Activated CD4-positive, alpha-beta T cell treated with anti-CD3 and anti-CD28 coated beads, Interleukin-2, amount 10 ng/mL, durations not matched to agents 24 days and 14 days (primary cell): Measurements from ENCODE around the gene UXT. TPM values are rescaled to one million over a fixed set of nuclear protein-coding genes. Genes with fewer than 3 reads are reported as not detected.

ENCODE experiments used
- DNase-seq: peaks from one replicate; pipeline ENCODE4 v3.0.0; 2022
- H3K27ac Mint-ChIP-seq: one replicate; pipeline ENCODE4 v1.8.0; 2022; ENCODE audit warnings: mild to moderate bottlenecking, mixed read lengths
- H3K27me3 Mint-ChIP-seq: one replicate; pipeline ENCODE4 v1.8.0; 2022; ENCODE audit warnings: mixed read lengths
- H3K36me3 Mint-ChIP-seq: one replicate; pipeline ENCODE4 v1.8.0; 2022; ENCODE audit warnings: low read depth, mild to moderate bottlenecking, mixed read lengths
- H3K4me1 Mint-ChIP-seq: one replicate; pipeline ENCODE4 v1.8.0; 2021; ENCODE audit warnings: mixed read lengths
- H3K4me3 Mint-ChIP-seq: one replicate; pipeline ENCODE4 v1.8.0; 2022; ENCODE audit warnings: mild to moderate bottlenecking, moderate library complexity, mixed read lengths
- H3K9me3 Mint-ChIP-seq: one replicate; pipeline ENCODE4 v1.8.0; 2021; ENCODE audit warnings: mixed read lengths
- intact Hi-C: fragments of 100-400 bp; cut with micrococcal nuclease; formaldehyde crosslinking; loops from one replicate; pipeline ENCODE4 v1.15.1; 2023
- total RNA-seq: library from RNA; stranded (reverse); gene quantifications from 2 replicates; pipeline ENCODE4 v1.2.3, GENCODE V29; 2022

UXT gene
- total RNA-seq, 1 donor from 2014 or later = 194 TPM

DNA sequence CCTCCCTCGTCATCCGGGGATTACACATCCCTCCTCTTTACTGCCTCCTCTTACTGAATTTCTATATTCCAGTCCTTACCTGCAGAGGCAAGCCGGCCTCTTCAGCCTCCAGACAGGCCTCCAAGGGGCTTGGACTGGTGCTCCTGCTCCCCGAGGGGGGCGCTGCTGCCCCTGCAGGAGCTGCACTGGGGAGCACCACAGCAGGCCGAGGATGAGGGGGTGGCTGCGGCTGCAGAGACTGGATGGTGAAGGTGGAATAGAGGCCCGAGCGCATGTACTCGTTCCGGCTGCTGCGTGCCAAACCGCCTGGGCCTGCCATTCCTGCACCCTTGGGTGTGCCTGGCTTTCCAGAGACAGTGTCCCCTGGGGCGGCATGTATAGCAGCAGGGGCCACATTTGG lies 20.2 kb downstream of the UXT start:
- H3K4me3 Mint-ChIP-seq = peak overlapping the region; percentile 66
- peaks cover 58% of the 10 kb centered on the region for H3K36me3 Mint-ChIP-seq
- DNase-seq = no peak
- no peaks in the 10 kb centered on the region for H3K9me3 Mint-ChIP-seq
- H3K27me3 Mint-ChIP-seq = no peaks in the 10 kb centered on the region
- H3K4me1 Mint-ChIP-seq = peaks cover 23% of the 10 kb centered on the region
- no peak overlapping the region for H3K27ac Mint-ChIP-seq
- intact Hi-C loops = loop anchor here (5.0 kb wide), 1 partner anchor 57 kb away; the partner anchor contains the start of gene TIMP1

DNA sequence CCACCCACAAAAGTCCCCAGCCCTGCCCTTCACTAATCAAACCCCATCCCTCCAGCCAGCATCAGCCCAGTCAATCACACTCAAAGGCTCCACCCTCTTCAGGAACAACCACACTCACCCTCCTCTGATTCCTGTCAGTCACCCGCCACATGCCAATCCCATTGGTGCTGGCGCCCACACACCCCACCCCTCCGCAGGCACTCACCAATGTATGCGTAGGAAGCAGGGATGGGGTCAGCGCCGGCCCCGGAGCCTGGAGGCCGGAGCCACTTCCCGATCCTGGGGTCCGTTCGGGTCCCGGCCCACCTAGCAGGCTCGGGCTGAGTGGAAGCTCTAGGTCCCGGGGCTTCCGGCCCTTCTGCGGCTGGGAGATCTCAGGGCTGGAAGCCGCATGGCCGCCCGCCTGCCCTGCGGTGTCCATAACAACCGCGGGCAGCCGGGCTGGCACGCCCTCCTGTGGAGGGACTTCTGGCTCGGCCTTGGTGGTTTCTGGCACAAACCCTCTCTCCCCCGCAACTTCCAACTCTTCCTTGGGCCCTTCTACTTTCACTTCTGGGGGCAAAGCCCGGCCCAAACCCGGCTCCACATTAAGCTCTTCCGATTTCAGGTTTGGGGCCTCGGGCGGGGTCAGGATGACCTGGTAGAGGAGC lies 21.3 kb downstream of the UXT start:
- Mint-ChIP-seq H3K4me1 (peaks cover 21% of the 10 kb centered on the region), H3K36me3 (peaks cover 58% of the 10 kb centered on the region), H3K4me3 (peak overlapping the region; percentile 66), H3K9me3 (no peaks in the 10 kb centered on the region), H3K27ac (peak overlapping the region; percentile 17), H3K27me3 (no peaks in the 10 kb centered on the region)
- intact Hi-C loops = loop anchor here (2.0 to 5.0 kb wide), 2 partner anchors 13 to 55 kb away; partner anchors contain the start of genes ELK1 and TIMP1
- DNase-seq = peak; percentile 76

DNA sequence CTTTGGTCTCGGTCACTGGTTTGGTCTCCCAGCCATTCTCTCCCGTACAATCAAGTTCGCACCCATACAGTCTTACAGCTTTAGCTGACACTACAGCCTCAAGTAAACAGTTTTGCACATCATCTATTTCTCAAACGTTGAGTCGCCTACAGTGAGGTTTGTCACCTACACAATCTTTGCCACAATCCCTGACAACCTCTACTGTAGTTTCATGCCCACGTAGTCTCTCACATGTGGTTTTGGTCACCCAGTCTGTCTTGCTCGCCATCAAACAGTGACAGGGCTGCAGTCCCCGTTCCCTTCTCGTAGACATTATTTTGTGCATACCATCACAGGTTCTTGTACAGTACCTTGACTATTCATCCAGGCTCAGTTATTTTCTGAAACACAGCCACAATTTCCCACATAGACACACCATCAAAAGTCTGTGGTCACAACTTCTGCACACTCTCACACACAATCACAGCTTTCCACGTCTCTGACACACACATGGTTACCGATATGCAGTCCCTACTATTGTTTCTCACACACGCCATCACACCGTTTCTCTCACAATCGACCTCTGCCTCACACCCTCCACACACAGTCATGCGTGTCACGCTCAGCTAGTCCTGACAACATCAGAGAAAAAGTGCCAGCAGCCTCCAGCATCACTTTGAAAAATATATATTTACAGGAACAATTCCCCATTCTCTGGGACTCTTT lies 24.0 kb downstream of the UXT start:
- Mint-ChIP-seq H3K27me3 (no peaks in the 10 kb centered on the region), H3K9me3 (no peaks in the 10 kb centered on the region), H3K4me1 (peaks cover 24% of the 10 kb centered on the region), H3K36me3 (peaks cover 41% of the 10 kb centered on the region), H3K4me3 (no peak overlapping the region), H3K27ac (no peak overlapping the region)
- DNase-seq = no peak
- intact Hi-C loops = loop anchor here (5.0 kb wide), 1 partner anchor 53 kb away; the partner anchor contains the start of gene TIMP1

DNA sequence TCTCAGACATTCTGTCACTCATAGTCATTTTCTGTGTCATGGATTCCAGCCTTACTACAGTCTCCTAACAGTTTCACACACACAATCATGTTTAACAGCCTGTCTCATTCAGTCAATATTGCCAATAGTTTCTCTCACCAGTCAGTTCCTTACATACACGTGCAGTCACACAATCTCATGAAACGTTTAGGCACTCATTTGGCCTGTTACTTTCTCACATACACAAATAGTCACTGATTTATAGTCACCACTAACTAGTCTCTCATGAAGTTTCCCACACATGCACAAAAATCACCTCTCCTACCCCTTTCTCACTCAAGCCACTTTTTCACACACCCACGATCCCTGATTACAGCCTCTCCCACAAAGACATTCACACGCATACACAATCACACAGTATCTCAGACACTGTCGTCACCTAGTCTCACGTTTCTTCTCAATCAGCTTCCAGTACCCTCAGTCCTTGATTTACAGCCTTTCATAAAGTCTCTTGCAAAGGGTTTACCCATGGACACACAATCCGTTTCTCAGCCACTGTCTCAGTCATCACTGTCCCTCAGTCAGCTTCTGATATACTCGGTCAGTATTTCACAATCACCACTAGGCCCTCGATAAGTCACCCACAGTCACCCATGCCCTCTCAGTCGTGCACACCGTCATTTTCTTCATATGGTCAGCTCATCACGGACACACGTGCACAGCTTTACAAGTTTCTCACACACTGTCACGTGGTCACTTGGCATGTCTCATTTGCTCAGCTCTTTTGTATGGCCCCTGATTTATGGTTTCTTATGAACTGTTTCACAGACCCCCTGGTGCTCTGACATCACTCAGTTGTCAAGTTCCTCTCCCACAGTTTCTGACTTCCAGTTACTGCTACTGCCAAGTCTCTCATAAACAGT lies 25.0 kb downstream of the UXT start:
- Mint-ChIP-seq H3K9me3 (no peaks in the 10 kb centered on the region), H3K4me3 (no peak overlapping the region), H3K4me1 (peaks cover 29% of the 10 kb centered on the region), H3K27ac (no peak overlapping the region), H3K36me3 (peaks cover 30% of the 10 kb centered on the region), H3K27me3 (no peaks in the 10 kb centered on the region)
- no peak for DNase-seq
- intact Hi-C loops = no loop called here

DNA sequence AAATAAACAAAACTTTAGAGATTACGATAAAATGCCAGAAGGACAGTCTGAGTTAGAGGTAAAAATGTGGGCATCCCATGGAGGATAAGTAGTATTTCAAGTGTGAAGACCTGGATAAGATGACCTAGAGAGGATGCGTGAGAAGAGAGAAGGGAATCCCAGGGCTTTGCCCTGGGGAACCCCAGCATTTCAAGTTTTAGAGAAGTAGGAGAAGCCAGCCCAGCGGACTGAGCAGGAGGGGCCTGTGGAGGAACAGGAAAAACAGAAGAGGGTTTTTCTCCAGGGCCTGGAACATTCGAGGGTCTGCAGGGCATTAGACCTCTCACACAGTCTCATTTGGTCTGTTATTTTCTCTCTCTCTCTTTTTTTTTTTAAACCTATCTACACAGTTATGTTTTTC lies 26.3 kb downstream of the UXT start:
- Mint-ChIP-seq H3K4me1 (peaks cover 26% of the 10 kb centered on the region), H3K36me3 (peaks cover 21% of the 10 kb centered on the region), H3K9me3 (no peaks in the 10 kb centered on the region), H3K27ac (no peak overlapping the region), H3K4me3 (no peak overlapping the region), H3K27me3 (no peaks in the 10 kb centered on the region)
- intact Hi-C loops = no loop called here
- no peak for DNase-seq

DNA sequence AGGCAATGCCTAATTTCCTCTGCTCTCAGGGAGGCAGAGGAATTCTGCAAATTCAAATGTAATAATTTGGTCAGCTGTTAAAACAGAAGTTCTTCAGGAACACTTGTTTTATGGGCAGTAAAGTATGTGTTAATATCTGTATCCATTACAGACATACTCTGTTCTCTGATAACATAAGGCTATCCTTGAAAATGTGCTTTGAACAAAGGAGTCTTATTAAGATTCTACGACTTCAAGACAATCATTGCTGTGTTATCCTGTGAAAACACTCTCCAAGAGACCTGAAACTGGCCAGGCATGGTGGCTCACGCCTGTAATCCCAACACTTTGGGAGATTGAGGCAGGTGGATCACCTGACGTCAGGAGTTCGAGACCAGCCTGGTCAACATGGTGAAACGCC lies 27.3 kb downstream of the UXT start:
- no peak overlapping the region for H3K4me3 Mint-ChIP-seq
- H3K36me3 Mint-ChIP-seq = peaks cover 15% of the 10 kb centered on the region
- DNase-seq = no peak
- intact Hi-C loops = no loop called here
- no peak overlapping the region for H3K27ac Mint-ChIP-seq
- H3K4me1 Mint-ChIP-seq = peaks cover 20% of the 10 kb centered on the region
- no peaks in the 10 kb centered on the region for H3K27me3 Mint-ChIP-seq
- H3K9me3 Mint-ChIP-seq = no peaks in the 10 kb centered on the region

DNA sequence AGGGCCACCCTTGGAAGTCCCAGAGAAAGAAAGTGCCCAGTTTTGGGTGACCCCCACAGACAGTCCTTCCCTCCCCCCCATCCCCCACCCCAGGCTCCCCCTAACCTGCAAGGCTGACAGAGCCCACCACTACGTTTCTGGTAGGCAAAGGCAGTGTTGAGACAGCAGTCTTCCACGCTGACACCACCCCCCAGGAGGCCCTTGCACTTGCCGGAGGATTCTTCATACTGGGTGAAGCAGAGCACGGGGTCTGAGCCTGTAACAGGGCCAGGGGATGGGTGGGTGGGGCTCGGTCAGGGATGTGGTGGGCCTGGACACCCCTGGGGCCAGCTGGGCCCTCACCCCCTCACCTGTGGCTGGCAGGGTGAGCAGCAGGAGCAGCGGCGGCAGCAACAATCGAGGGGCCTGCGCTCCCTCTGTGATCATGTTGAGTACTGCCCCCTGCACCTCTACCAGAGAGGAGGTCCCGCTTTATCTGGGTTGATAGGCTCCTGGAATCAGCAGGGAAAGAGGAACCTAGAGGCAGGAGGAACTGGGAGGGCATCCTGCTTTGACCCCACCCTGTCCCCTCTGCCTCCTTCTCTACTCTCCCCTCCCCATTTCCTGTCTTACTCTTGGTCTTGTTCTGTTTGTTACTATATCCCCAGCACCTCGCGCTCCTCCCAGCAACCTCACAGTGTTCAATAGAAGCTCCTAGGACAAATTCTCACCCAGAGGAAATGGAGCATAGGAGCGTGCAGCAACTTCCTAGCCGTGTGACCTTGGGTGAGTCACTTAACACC lies 29.4 kb downstream of the UXT start, which contains the start of gene CFP:
Gene CFP, minus strand, starts transcription at position 512 of the 782 bp plus-strand sequence. Its CDS starts 86 bp downstream, at position 426.
- peaks cover 22% of the 10 kb centered on the region for H3K4me1 Mint-ChIP-seq
- peak within 1 kb of the TSS; percentile 84 for H3K27ac Mint-ChIP-seq
- no peaks in the 10 kb centered on the region for H3K9me3 Mint-ChIP-seq
- peak; percentile 67 for DNase-seq
- no peaks in the 10 kb centered on the region for H3K27me3 Mint-ChIP-seq
- intact Hi-C loops = no loop called here
- peak within 1 kb of the TSS; percentile 83 for H3K4me3 Mint-ChIP-seq
- H3K36me3 Mint-ChIP-seq = peaks cover 14% of the 10 kb centered on the region

DNA sequence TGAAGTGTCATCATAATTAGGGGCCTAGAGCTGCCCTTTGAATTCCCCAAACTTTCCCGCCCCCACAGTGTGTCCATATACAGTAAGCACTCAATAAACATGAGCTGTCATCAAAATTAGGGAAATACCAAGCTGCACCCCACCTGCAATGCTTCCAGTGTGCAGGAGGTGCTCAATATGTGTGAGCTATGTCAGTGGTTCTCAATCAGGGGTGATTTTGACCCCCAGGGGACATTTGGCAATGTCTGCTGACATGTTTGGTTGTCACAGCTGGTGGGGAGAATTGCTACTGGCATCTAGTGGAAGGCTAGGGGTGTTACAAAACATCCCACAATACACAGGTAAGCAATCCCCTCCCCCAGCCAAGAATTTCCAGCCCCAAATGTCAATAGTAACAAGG lies 30.0 kb downstream of the UXT start:
- Mint-ChIP-seq H3K9me3 (no peaks in the 10 kb centered on the region), H3K36me3 (peaks cover 14% of the 10 kb centered on the region), H3K4me3 (peak overlapping the region; percentile 83), H3K27ac (peak overlapping the region; percentile 84), H3K4me1 (peaks cover 22% of the 10 kb centered on the region), H3K27me3 (no peaks in the 10 kb centered on the region)
- peak; percentile 68 for DNase-seq
- intact Hi-C loops = no loop called here

DNA sequence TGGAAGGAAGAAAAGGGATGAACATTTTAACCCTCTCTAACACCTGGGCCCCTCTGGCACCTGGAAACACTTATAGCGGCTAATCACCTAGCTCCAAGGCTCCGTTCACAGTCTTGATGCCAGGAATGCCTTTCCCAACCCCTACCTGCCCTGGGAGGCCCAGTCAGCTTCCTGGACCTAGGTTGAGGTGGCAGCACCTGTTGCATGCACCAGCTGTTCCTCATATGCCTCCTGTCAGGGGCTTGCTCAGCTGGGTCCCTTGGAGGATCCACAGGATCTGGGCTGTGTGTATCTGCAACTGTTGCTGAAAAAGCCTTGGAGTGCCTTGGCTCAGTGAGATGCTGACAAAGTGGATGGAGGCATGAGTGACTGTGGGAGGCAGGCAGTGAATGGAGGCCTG lies 33.6 kb downstream of the UXT start:
- peaks cover 10% of the 10 kb centered on the region for H3K36me3 Mint-ChIP-seq
- H3K27me3 Mint-ChIP-seq = peaks cover 9% of the 10 kb centered on the region
- no peaks in the 10 kb centered on the region for H3K9me3 Mint-ChIP-seq
- H3K4me3 Mint-ChIP-seq = no peak overlapping the region
- intact Hi-C loops = no loop called here
- no peak for DNase-seq
- peaks cover 28% of the 10 kb centered on the region for H3K4me1 Mint-ChIP-seq
- H3K27ac Mint-ChIP-seq = no peak overlapping the region

DNA sequence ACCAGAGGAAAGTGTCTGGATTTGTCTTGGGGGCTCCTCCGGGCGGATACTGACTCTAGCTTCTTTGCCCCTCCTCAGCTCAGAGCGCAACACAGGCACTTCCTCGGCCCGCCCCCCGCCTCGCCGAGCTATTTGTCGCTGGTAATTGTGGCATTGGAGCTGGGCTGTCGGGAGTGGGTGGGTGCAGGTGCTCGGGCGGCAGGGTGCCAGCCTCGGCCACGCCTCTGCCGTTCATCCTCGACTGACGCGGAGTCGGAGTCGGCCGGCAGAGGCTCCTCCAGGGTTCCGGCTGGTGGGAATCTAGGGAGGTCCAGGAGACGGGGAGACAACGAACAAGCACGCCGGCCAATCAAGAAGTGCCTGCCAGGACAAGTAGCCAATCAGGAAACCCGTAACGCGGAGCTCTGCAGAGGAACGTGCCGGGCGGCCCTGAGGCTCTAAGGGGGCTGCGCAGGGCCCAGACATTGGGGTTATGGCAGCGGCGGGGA lies 35.4 kb downstream of the UXT start:
- Mint-ChIP-seq H3K4me3 (peak overlapping the region; percentile 83), H3K4me1 (peaks cover 20% of the 10 kb centered on the region), H3K9me3 (no peaks in the 10 kb centered on the region), H3K27ac (no peak overlapping the region), H3K27me3 (peaks cover 13% of the 10 kb centered on the region), H3K36me3 (peaks cover 9% of the 10 kb centered on the region)
- DNase-seq = peak; percentile 75
- intact Hi-C loops = loop anchor here (5.0 kb wide), 1 partner anchor 41 kb away; the partner anchor contains the start of gene TIMP1

DNA sequence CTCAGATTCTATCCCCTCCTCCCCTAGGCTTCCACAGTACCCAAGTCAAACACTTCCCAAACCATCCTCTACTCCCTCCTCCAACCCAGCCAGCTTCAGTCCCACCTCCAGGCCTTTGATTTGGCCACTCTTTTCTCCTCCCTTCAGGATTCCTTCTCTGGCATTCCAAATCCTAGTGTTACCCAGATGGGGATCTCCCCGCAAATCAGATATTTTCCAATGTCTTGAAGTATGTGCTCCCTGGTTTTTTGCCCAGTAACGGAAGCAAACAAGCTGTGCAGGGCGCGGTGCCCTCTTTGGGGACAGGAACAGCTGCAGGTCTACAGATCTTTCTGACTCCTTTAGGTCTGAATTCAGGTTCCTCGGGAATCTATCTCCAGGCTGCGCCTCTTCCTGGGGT lies 37.1 kb downstream of the UXT start:
- Mint-ChIP-seq H3K27ac (no peak overlapping the region), H3K4me1 (peaks cover 16% of the 10 kb centered on the region), H3K27me3 (peaks cover 25% of the 10 kb centered on the region), H3K36me3 (peaks cover 6% of the 10 kb centered on the region), H3K4me3 (no peak overlapping the region), H3K9me3 (no peaks in the 10 kb centered on the region)
- intact Hi-C loops = loop anchor here (2.0 to 5.0 kb wide), 2 partner anchors 40 to 61 kb away; partner anchors contain the start of genes ARAF and TIMP1
- DNase-seq = no peak

DNA sequence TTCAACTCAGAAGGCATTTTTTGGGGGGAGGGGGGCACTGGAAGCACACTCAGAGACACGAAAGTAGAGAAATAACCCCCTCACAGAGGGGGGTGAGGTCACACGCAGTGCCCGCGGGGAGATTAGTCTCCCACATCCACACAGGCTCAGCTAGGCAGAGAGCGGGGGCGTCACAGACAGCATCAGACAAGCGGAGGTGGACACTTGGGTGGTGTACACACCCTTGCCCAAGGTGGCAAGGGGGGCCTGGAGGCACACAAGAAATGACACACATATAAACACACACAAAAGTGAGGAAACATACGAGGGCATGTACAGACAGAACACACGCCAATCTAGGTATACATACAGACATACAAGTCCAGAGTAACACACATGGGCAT lies 38.7 kb downstream of the UXT start:
- Mint-ChIP-seq H3K4me3 (peak overlapping the region; percentile 51), H3K36me3 (peaks cover 3% of the 10 kb centered on the region), H3K4me1 (peaks cover 16% of the 10 kb centered on the region), H3K9me3 (no peaks in the 10 kb centered on the region), H3K27me3 (peaks cover 31% of the 10 kb centered on the region), H3K27ac (no peak overlapping the region)
- DNase-seq = no peak
- intact Hi-C loops = loop anchor here (2.0 to 5.0 kb wide), 2 partner anchors 38 to 59 kb away; partner anchors contain the start of genes ARAF and TIMP1
